GM18519 (cell line): ENCODE results near the gene ARHGEF7.
"Not testable (repeated sequence)": the region's sequence is repeated elsewhere in the genome, so short reads cannot be mapped to it uniquely, and the experiment has no call there.

Source experiments
- ATAC-seq: cut with Tn5 transposase; IDR thresholded peaks from one replicate; pipeline ENCODE4 v1.9.1; 2021; ENCODE audit warnings: mild to moderate bottlenecking, moderate library complexity; ENCODE audit not compliant: unreplicated experiment, low FRiP score

ARHGEF7 gene

GRCh38 chr13:111115061-111115964 lies at the start of gene ARHGEF7:
Gene ARHGEF7, plus strand, starts transcription at chr13:111115310. Its CDS starts 217 bp downstream, at chr13:111115527.
- no peak for ATAC-seq

- no peak for ATAC-seq
These were observed 49.4 kb upstream of the ARHGEF7 start for GRCh38 chr13:111065698-111066097.

- ATAC-seq = no peak
These were observed 48.6 kb upstream of the ARHGEF7 start for GRCh38 chr13:111066544-111066943.

- no peak for ATAC-seq
These were observed 47.1 kb upstream of the ARHGEF7 start for GRCh38 chr13:111068009-111068350.

GRCh38 chr13:111071120-111071519 lies 44.0 kb upstream of the ARHGEF7 start:
- not testable (repeated sequence) for ATAC-seq

GRCh38 chr13:111071526-111071925 lies 43.6 kb upstream of the ARHGEF7 start:
- not testable (repeated sequence) for ATAC-seq

GRCh38 chr13:111074826-111075225 lies 40.3 kb upstream of the ARHGEF7 start:
- ATAC-seq = no peak

GRCh38 chr13:111076155-111077013 lies 38.7 kb upstream of the ARHGEF7 start:
- ATAC-seq = no peak

GRCh38 chr13:111079375-111079774 lies 35.7 kb upstream of the ARHGEF7 start:
- ATAC-seq = no peak

- ATAC-seq = no peak
These were observed 34.5 kb upstream of the ARHGEF7 start for GRCh38 chr13:111080642-111081041.

- no peak for ATAC-seq
These were observed 32.9 kb upstream of the ARHGEF7 start for GRCh38 chr13:111082240-111082639.

GRCh38 chr13:111082769-111083168 lies 32.3 kb upstream of the ARHGEF7 start:
- not testable (repeated sequence) for ATAC-seq

- ATAC-seq = not testable (repeated sequence)
These were observed 31.4 kb upstream of the ARHGEF7 start for GRCh38 chr13:111083693-111084092.

GRCh38 chr13:111090169-111090568 lies 24.9 kb upstream of the ARHGEF7 start:
- ATAC-seq = no peak

GRCh38 chr13:111092685-111093084 lies 22.4 kb upstream of the ARHGEF7 start:
- no peak for ATAC-seq

- ATAC-seq = no peak
These were observed 22.0 kb upstream of the ARHGEF7 start for GRCh38 chr13:111093136-111093535.

- ATAC-seq = no peak
These were observed 21.5 kb upstream of the ARHGEF7 start for GRCh38 chr13:111093634-111094033.

- no peak for ATAC-seq
These were observed 19.9 kb upstream of the ARHGEF7 start for GRCh38 chr13:111095031-111095840.

- ATAC-seq = no peak
These were observed 19.1 kb upstream of the ARHGEF7 start for GRCh38 chr13:111095911-111096501.

- ATAC-seq = no peak
These were observed 15.8 kb upstream of the ARHGEF7 start for GRCh38 chr13:111099290-111099689.
